IPS-20b (cell line): ENCODE results near the gene RASAL2.

Source experiments
- H3K27ac ChIP-seq: one replicate; pipeline ENCODE4 v1.5.1; 2013; ENCODE audit warnings: low read length
- H3K27me3 ChIP-seq: 2 replicates; pipeline ENCODE4 v1.6.1; 2013; ENCODE audit warnings: mild to moderate bottlenecking, low read length, inconsistent platforms; ENCODE audit not compliant: insufficient read depth
- H3K36me3 ChIP-seq: 2 replicates; pipeline ENCODE4 v1.6.1; 2013; ENCODE audit warnings: low read depth, mild to moderate bottlenecking, inconsistent platforms, low read length, moderate library complexity; ENCODE audit not compliant: insufficient read depth
- H3K4me1 ChIP-seq: 2 replicates; pipeline ENCODE4 v1.6.1; 2013; ENCODE audit warnings: mild to moderate bottlenecking, control low read depth, inconsistent platforms, low read length, moderate library complexity; ENCODE audit not compliant: insufficient read depth
- H3K4me3 ChIP-seq: 2 replicates; pipeline ENCODE4 v1.5.1; 2013; ENCODE audit warnings: mild to moderate bottlenecking, low read length, inconsistent platforms
- H3K9ac ChIP-seq: 2 replicates; pipeline ENCODE4 v1.6.1; 2013; ENCODE audit warnings: low read depth, mild to moderate bottlenecking, inconsistent platforms, low read length, moderate library complexity
- H3K9me3 ChIP-seq: 2 replicates; pipeline ENCODE4 v1.6.1; 2013; ENCODE audit warnings: mild to moderate bottlenecking, low read depth, low read length, inconsistent platforms; ENCODE audit not compliant: insufficient read depth

The RASAL2 gene

GRCh38 chr1:178093951-178094738 is at the start of gene RASAL2:
RASAL2 (plus strand) TSS chr1:178094104; CDS start chr1:178094493, 389 bp downstream.
- H3K27me3 ChIP-seq: no peaks in the 10 kb centered on the region; the same call in 1 of the 2 replicates
- H3K36me3 ChIP-seq: no peaks in the 10 kb centered on the region
- peak within 1 kb of the TSS; percentile 95 for H3K4me3 ChIP-seq
- H3K9ac ChIP-seq: peak within 1 kb of the TSS; percentile 89
- peaks cover 27% of the 10 kb centered on the region for H3K4me1 ChIP-seq
- no peak within 1 kb of the TSS for H3K27ac ChIP-seq
- H3K9me3 ChIP-seq: no peaks in the 10 kb centered on the region

- Histone ChIP-seq H3K4me3 (no peak overlapping the region), H3K9ac (no peak overlapping the region), H3K9me3 (peaks cover 4% of the 10 kb centered on the region; the same call in 1 of the 2 replicates), H3K4me1 (peaks cover 4% of the 10 kb centered on the region; the same call in 1 of the 2 replicates), H3K27ac (no peak overlapping the region), H3K27me3 (no peaks in the 10 kb centered on the region), H3K36me3 (no peaks in the 10 kb centered on the region)
These were observed 47.2 kb upstream of the RASAL2 start for GRCh38 chr1:178046591-178047270.

- Histone ChIP-seq H3K27me3 (no peaks in the 10 kb centered on the region), H3K9me3 (peaks cover 4% of the 10 kb centered on the region; the same call in 1 of the 2 replicates), H3K27ac (no peak overlapping the region), H3K36me3 (no peaks in the 10 kb centered on the region), H3K4me3 (no peak overlapping the region), H3K4me1 (peaks cover 5% of the 10 kb centered on the region; the same call in 1 of the 2 replicates), H3K9ac (no peak overlapping the region)
These were observed 46.4 kb upstream of the RASAL2 start for GRCh38 chr1:178047403-178048093.

- Histone ChIP-seq H3K9ac (no peak overlapping the region), H3K4me1 (peaks cover 9% of the 10 kb centered on the region; the same call in 1 of the 2 replicates), H3K27ac (no peak overlapping the region), H3K27me3 (no peaks in the 10 kb centered on the region), H3K9me3 (peaks cover 4% of the 10 kb centered on the region; the same call in 1 of the 2 replicates), H3K4me3 (no peak overlapping the region), H3K36me3 (no peaks in the 10 kb centered on the region)
These were observed 45.5 kb upstream of the RASAL2 start for GRCh38 chr1:178048426-178048825.

DNA sequence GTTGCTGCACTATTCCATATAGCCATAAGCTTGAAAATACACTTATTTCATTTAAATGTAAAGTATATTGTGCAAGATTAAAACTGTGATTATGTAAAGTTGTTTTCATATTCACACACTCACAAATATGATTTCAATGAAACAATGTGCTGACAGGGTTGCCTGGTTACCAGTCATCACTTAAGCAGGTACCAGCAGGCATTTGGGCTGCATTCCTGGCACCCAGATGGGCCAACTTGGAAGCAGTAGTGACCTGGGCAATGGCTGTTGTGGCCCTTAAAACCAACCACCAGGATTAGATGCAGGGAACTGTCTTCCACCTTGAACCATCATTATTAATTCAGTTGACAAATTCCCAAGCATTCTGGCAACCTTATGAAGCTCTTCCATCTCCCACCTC is 45.0 kb upstream of the RASAL2 start:
- no peak overlapping the region for H3K4me3 ChIP-seq
- peaks cover 9% of the 10 kb centered on the region; the same call in 1 of the 2 replicates for H3K4me1 ChIP-seq
- H3K36me3 ChIP-seq: no peaks in the 10 kb centered on the region
- H3K27me3 ChIP-seq: no peaks in the 10 kb centered on the region
- no peak overlapping the region for H3K9ac ChIP-seq
- H3K9me3 ChIP-seq: no peaks in the 10 kb centered on the region
- no peak overlapping the region for H3K27ac ChIP-seq

DNA sequence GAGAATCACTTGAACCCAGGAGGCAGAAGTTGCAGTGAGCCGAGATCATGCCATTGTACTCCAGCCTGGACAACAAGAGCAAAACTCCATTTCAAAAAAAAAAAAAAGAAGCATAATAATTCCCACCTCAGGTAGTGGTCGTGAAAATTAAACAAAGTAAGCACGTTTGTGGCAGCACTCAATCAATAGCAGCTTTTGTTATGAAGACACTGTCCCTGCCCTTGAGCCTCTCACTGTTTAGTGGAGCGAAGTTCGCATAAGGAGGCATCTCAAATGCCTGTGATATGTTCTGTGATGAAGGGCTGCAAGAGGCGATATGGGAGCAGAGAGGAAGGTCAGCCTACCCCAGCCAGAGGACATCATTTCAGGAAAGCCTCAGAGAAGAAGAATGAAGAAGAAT is 43.8 kb upstream of the RASAL2 start:
- peaks cover 9% of the 10 kb centered on the region; the same call in 1 of the 2 replicates for H3K4me1 ChIP-seq
- H3K4me3 ChIP-seq: no peak overlapping the region
- no peak overlapping the region for H3K9ac ChIP-seq
- no peaks in the 10 kb centered on the region for H3K27me3 ChIP-seq
- H3K27ac ChIP-seq: no peak overlapping the region
- H3K9me3 ChIP-seq: no peaks in the 10 kb centered on the region
- no peaks in the 10 kb centered on the region for H3K36me3 ChIP-seq

- Histone ChIP-seq H3K9me3 (no peaks in the 10 kb centered on the region), H3K36me3 (no peaks in the 10 kb centered on the region), H3K9ac (no peak overlapping the region), H3K4me1 (peaks cover 9% of the 10 kb centered on the region; the same call in 1 of the 2 replicates), H3K4me3 (no peak overlapping the region), H3K27me3 (no peaks in the 10 kb centered on the region), H3K27ac (no peak overlapping the region)
These were observed 42.8 kb upstream of the RASAL2 start for GRCh38 chr1:178051071-178051470.

- Histone ChIP-seq H3K9ac (no peak overlapping the region), H3K9me3 (no peaks in the 10 kb centered on the region), H3K27ac (no peak overlapping the region), H3K4me1 (peaks cover 17% of the 10 kb centered on the region; the same call in 1 of the 2 replicates), H3K4me3 (no peak overlapping the region), H3K27me3 (no peaks in the 10 kb centered on the region), H3K36me3 (no peaks in the 10 kb centered on the region)
These were observed 41.0 kb upstream of the RASAL2 start for GRCh38 chr1:178052650-178053461.

GRCh38 chr1:178055093-178055492 is 38.8 kb upstream of the RASAL2 start:
- H3K27me3 ChIP-seq: no peaks in the 10 kb centered on the region
- no peaks in the 10 kb centered on the region for H3K36me3 ChIP-seq
- no peak overlapping the region; the same call in 1 of the 2 replicates for H3K9ac ChIP-seq
- no peak overlapping the region for H3K4me3 ChIP-seq
- H3K9me3 ChIP-seq: no peaks in the 10 kb centered on the region
- peaks cover 22% of the 10 kb centered on the region; the same call in 1 of the 2 replicates for H3K4me1 ChIP-seq
- no peak overlapping the region for H3K27ac ChIP-seq

DNA sequence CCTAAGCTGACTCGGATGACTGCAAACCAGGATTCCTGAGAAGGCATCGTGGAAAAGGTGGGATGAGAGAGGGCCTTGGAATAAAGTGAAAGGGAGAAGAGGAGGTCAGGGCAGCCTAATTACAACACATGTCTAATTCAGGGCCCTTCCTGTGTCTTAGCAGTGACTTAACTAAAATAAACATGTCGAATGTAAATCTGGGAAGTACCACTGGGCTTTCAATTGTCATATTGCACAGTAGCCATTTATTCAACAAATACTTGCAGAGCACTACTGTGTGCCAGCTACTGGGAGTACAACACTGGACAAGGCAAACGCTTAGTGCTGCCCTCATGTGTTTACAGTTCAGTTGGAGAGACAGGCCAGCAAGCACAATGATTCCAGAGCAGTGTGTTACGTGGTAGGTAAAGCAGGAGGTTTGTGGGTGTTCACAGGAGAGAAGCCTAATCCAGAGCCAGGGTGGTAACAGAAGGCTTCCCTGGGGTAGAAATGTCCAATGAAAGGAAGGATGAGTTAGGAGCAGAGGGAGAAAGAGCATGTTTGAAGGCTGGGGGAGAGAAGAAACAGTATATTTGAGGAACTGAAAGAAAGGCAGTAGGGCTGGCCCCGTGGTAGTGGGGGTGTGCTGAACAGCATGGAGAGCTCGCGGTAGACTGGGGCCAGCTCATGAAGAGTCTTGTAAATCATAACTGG is 38.0 kb upstream of the RASAL2 start:
- no peak overlapping the region for H3K9ac ChIP-seq
- no peaks in the 10 kb centered on the region for H3K27me3 ChIP-seq
- H3K4me1 ChIP-seq: peaks cover 27% of the 10 kb centered on the region; the same call in 1 of the 2 replicates

More for the DNA sequence above, 38.0 kb upstream of the RASAL2 start:
- Histone ChIP-seq H3K36me3 (no peaks in the 10 kb centered on the region), H3K27ac (no peak overlapping the region), H3K4me3 (no peak overlapping the region), H3K9me3 (no peaks in the 10 kb centered on the region)
